Measurements from ENCODE around the gene LGALS4. TPM values are rescaled to one million over a fixed set of nuclear protein-coding genes. Genes with fewer than 3 reads are reported as not detected.

LGALS4 gene
- total RNA-seq, 1 experiment from 2014 or later, result 1.0 TPM

- H4K20me1 ChIP-seq (ENCODE audit: insufficient read depth), result peaks cover 47% of the 10 kb centered on the region
- ChIA-PET POLR2A (ENCODE audit: unreplicated experiment) (interaction anchor here (0.5 kb wide), 1 partner anchor 59 kb away, joined by 6 read pairs; no protein-coding TSS in a partner anchor), CTCF (no interaction called here)
- no peak for TF ChIP-seq EZH2 (IDR thresholded peaks at IDR 0.05; ENCODE audit: low read depth)
- no peak for TF ChIP-seq CTCF (conservative IDR thresholded peaks at IDR 0.05)
- intact Hi-C loops (cut with micrococcal nuclease; ENCODE audit: unreplicated experiment), result no loop called here
- H3K4me2 ChIP-seq, result no peak overlapping the region
- peaks cover 60% of the 10 kb centered on the region for H3K79me2 ChIP-seq (ENCODE audit: low read depth)
- no peak overlapping the region for H2AFZ ChIP-seq
- H3K4me3 ChIP-seq, result no peak overlapping the region
- peaks cover 96% of the 10 kb centered on the region for H3F3A ChIP-seq (ENCODE audit: insufficient read depth, low read depth)
- peaks cover 65% of the 10 kb centered on the region for H3K36me3 ChIP-seq (ENCODE audit: low read depth)
- no peaks in the 10 kb centered on the region for H3K9me3 ChIP-seq (ENCODE audit: insufficient read depth, low read depth)
- no peaks in the 10 kb centered on the region for H3K27me3 ChIP-seq (ENCODE audit: insufficient read depth, low read depth)
- DNase-seq, result no peak
- H3K27ac ChIP-seq, result 0 out of 2 replicates have a peak overlapping the region, but pooled peaks have one; percentile 31
- no TSS peak for BruUV-seq (replicated peaks)
- H3K9me2 ChIP-seq (ENCODE audit: insufficient read depth), result no peaks in the 10 kb centered on the region
- H3K4me1 ChIP-seq (replicated peaks; ENCODE audit: insufficient read depth), result peaks cover 38% of the 10 kb centered on the region
Measured at GRCh38 chr19:38841787-38842438, 29.2 kb upstream of the LGALS4 start.

GRCh38 chr19:38841180-38841766, 28.5 kb upstream of the LGALS4 start:
- CTCF ChIA-PET, result interaction anchor here (0.6 kb wide), 1 partner anchor 44 kb away, joined by 3 read pairs; no protein-coding TSS in a partner anchor
- H3K27ac ChIP-seq, result peak overlapping the region; percentile 31
- peaks cover 96% of the 10 kb centered on the region for H3F3A ChIP-seq (ENCODE audit: insufficient read depth, low read depth)
- peaks cover 42% of the 10 kb centered on the region for H3K4me1 ChIP-seq (replicated peaks; ENCODE audit: insufficient read depth)
- no peak overlapping the region for H2AFZ ChIP-seq
- H4K20me1 ChIP-seq (ENCODE audit: insufficient read depth), result peaks cover 42% of the 10 kb centered on the region
- POLR2A ChIA-PET (ENCODE audit: unreplicated experiment), result no interaction called here
- H3K36me3 ChIP-seq (ENCODE audit: low read depth), result peaks cover 66% of the 10 kb centered on the region
- no peak overlapping the region for H3K4me2 ChIP-seq
- no peaks in the 10 kb centered on the region for H3K9me2 ChIP-seq (ENCODE audit: insufficient read depth)
- no peaks in the 10 kb centered on the region for H3K27me3 ChIP-seq (ENCODE audit: insufficient read depth, low read depth)
- H3K9me3 ChIP-seq (ENCODE audit: insufficient read depth, low read depth), result no peaks in the 10 kb centered on the region
- BruUV-seq (replicated peaks), result no TSS peak
- H3K4me3 ChIP-seq, result no peak overlapping the region
- no peak for TF ChIP-seq EZH2 (IDR thresholded peaks at IDR 0.05; ENCODE audit: low read depth)
- TF ChIP-seq CTCF (conservative IDR thresholded peaks at IDR 0.05), result no peak
- peaks cover 60% of the 10 kb centered on the region for H3K79me2 ChIP-seq (ENCODE audit: low read depth)
- intact Hi-C loops (cut with micrococcal nuclease; ENCODE audit: unreplicated experiment), result no loop called here
- no peak for DNase-seq

- H4K20me1 ChIP-seq (ENCODE audit: insufficient read depth), result peaks cover 35% of the 10 kb centered on the region
- intact Hi-C loops (cut with micrococcal nuclease; ENCODE audit: unreplicated experiment), result no loop called here
- H3K4me2 ChIP-seq, result no peak overlapping the region
- BruUV-seq (replicated peaks), result no TSS peak
- peaks cover 60% of the 10 kb centered on the region for H3K79me2 ChIP-seq (ENCODE audit: low read depth)
- ChIA-PET POLR2A (ENCODE audit: unreplicated experiment) (no interaction called here), CTCF (no interaction called here)
- peak overlapping the region; percentile 31 for H3K27ac ChIP-seq
- no peak overlapping the region for H2AFZ ChIP-seq
- H3K27me3 ChIP-seq (ENCODE audit: insufficient read depth, low read depth), result no peaks in the 10 kb centered on the region
- H3K36me3 ChIP-seq (ENCODE audit: low read depth), result peaks cover 66% of the 10 kb centered on the region
- H3K9me3 ChIP-seq (ENCODE audit: insufficient read depth, low read depth), result no peaks in the 10 kb centered on the region
- peaks cover 96% of the 10 kb centered on the region for H3F3A ChIP-seq (ENCODE audit: insufficient read depth, low read depth)
- H3K4me3 ChIP-seq, result no peak overlapping the region
- TF ChIP-seq EZH2 (IDR thresholded peaks at IDR 0.05; ENCODE audit: low read depth) (no peak), CTCF (conservative IDR thresholded peaks at IDR 0.05) (no peak)
- peaks cover 49% of the 10 kb centered on the region for H3K4me1 ChIP-seq (replicated peaks; ENCODE audit: insufficient read depth)
- DNase-seq, result no peak
- no peaks in the 10 kb centered on the region for H3K9me2 ChIP-seq (ENCODE audit: insufficient read depth)
Measured at GRCh38 chr19:38840583-38840968, 27.8 kb upstream of the LGALS4 start.

All from PC-9 (cell line).